CD4-positive, alpha-beta T cell treated with Interleukin-1 beta for 1 hour (primary cell): ENCODE data around the gene DGCR2.
"Not testable (repeated sequence)": the region's sequence is repeated elsewhere in the genome, so short reads cannot be mapped to it uniquely, and the experiment has no call there.

Experiments
- DNase-seq, 2 donors: peaks; one replicate each; pipeline ENCODE4 v3.0.0-alpha.2; 2020 to 2022

Gene DGCR2

GRCh38 chr22:19057999-19058491, 64.2 kb downstream of the DGCR2 start:
- no peak for DNase-seq

GRCh38 chr22:19057539-19057938, 64.7 kb downstream of the DGCR2 start:
- no peak for DNase-seq

GRCh38 chr22:19056951-19057401, 65.2 kb downstream of the DGCR2 start:
- no peak for DNase-seq

- DNase-seq, result no peak
These were observed 66.4 kb downstream of the DGCR2 start for GRCh38 chr22:19055801-19056200.

- DNase-seq, result no peak
These were observed 69.2 kb downstream of the DGCR2 start for GRCh38 chr22:19052941-19053541.

- no peak for DNase-seq
These were observed 70.7 kb downstream of the DGCR2 start for GRCh38 chr22:19051381-19052072.

GRCh38 chr22:19050847-19051246, 71.4 kb downstream of the DGCR2 start:
- not testable (repeated sequence) for DNase-seq

- no peak for DNase-seq
These were observed 72.1 kb downstream of the DGCR2 start for GRCh38 chr22:19050117-19050516.

GRCh38 chr22:19048531-19048930, 73.7 kb downstream of the DGCR2 start:
- no peak for DNase-seq

GRCh38 chr22:19047993-19048392, 74.2 kb downstream of the DGCR2 start:
- DNase-seq, result no peak

- DNase-seq, result no peak
These were observed 75.2 kb downstream of the DGCR2 start for GRCh38 chr22:19046719-19047609.

- DNase-seq, result no peak
These were observed 75.9 kb downstream of the DGCR2 start for GRCh38 chr22:19046287-19046686.

- DNase-seq, result no peak
These were observed 77.1 kb downstream of the DGCR2 start for GRCh38 chr22:19045094-19045493.

- no peak for DNase-seq
These were observed 77.8 kb downstream of the DGCR2 start for GRCh38 chr22:19044381-19044780.

GRCh38 chr22:19043121-19044085, 78.8 kb downstream of the DGCR2 start:
- DNase-seq, result no peak

- DNase-seq, result no peak
These were observed 79.7 kb downstream of the DGCR2 start for GRCh38 chr22:19042285-19043120.

- no peak for DNase-seq
These were observed 80.5 kb downstream of the DGCR2 start for GRCh38 chr22:19041704-19042074.

GRCh38 chr22:19040888-19041703, 81.1 kb downstream of the DGCR2 start:
- no peak for DNase-seq

GRCh38 chr22:19040391-19040861, 81.8 kb downstream of the DGCR2 start:
- no peak for DNase-seq

- DNase-seq, result no peak
These were observed 82.4 kb downstream of the DGCR2 start for GRCh38 chr22:19039796-19040280.
